K562 (cell line): ENCODE measurements around the gene PRR15L.

Experiments
- ARNT ChIP-seq, 2 experiments: fragments of 450-650 bp; IDR thresholded peaks; 2 replicates each; pipeline ENCODE4 v1.6.1; 2016; ENCODE audit warnings: mild to moderate bottlenecking in 1 of 2
- CTCF ChIP-seq, 3 experiments: IDR thresholded peaks in 2 of 3; conservative IDR thresholded peaks in 1 of 3; 2 replicates each; pipeline ENCODE4 v1.5.1; 2011 to 2012; ENCODE audit warnings: low read length in 3 of 3, mild to moderate bottlenecking in 3 of 3, control low read depth in 2 of 3, improper control_type of control experiment in 1 of 3, inconsistent platforms in 1 of 3, low read depth in 1 of 3, mixed read lengths in 1 of 3, moderate library complexity in 1 of 3; ENCODE audit not compliant: insufficient read depth in 2 of 3
- DACH1 ChIP-seq: fragments of 450-650 bp; IDR thresholded peaks from 2 replicates; pipeline ENCODE4 v1.6.1; 2018; ENCODE audit not compliant: partially characterized antibody
- POLR2A ChIP-seq: fragments of 450-650 bp; conservative IDR thresholded peaks from 2 replicates; pipeline ENCODE4 v1.6.1; 2016
- SMAD3 ChIP-seq: fragments of 450-650 bp; formaldehyde crosslinking; conservative IDR thresholded peaks from 2 replicates; pipeline ENCODE4 v1.4.0; 2020; ENCODE audit warnings: mild to moderate bottlenecking
- TGIF2 ChIP-seq: sonication (generic); formaldehyde crosslinking; IDR thresholded peaks from 2 replicates; pipeline ENCODE4 v1.8.1; 2022; ENCODE audit warnings: mild to moderate bottlenecking, missing genetic modification reagents, moderate library complexity
- ZNF740 ChIP-seq, 3 experiments: fragments of 200-800 bp in 1 of 3; sonication (Bioruptor generic) in 1 of 3; sonication (generic) in 1 of 3; formaldehyde crosslinking in 1 of 3; IDR thresholded peaks; 2 replicates each; pipeline versions ENCODE4 v1.6.1 to v1.8.0; 2016 to 2022; ENCODE audit warnings: mild to moderate bottlenecking in 2 of 3, missing compliant biosample characterization in 2 of 3, missing genetic modification characterization in 2 of 3, missing genetic modification reagents in 1 of 3
- TF ChIP-seq, protein P1 (sequence below): fragments of 150-350 bp; IDR thresholded peaks from 2 replicates; pipeline ENCODE4 v1.6.1; 2014; ENCODE audit warnings: low read depth, mild to moderate bottlenecking, low read length, borderline replicate concordance
- TF ChIP-seq, protein P2 (sequence below): fragments of 450-650 bp; IDR thresholded peaks from 2 replicates; pipeline ENCODE4 v1.6.1; 2016; ENCODE audit warnings: low read depth

DNA sequence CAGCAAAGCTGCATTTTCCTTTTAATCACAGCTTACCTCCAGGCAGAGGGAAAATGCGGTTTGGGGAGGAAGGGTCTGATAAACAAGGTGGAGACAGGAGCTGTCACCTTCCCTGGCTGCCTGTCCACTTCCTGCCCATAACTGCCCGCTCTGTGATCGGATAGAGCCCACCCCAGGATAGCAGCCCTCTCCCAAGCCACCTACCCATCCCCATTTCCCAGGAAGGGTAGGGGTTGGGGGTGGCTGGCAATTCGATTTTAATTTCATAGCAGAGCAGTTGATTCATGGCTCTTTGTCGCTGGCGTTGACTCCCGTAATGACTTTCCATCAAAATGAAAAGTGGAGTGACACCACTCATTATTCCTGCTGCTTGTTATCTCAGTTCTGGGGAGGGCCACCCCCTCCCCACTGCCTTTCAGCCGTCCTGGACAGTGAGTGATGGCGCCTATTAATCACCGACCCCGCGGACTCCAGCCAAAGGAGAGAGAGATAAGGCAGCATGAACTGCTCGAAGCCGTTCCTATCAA is 24.5 kb upstream of the PRR15L start:
- TF ChIP-seq ZNF740 (CRISPR knock-in tag; IDR thresholded peaks at IDR 0.05): no peak
- TF ChIP-seq ZNF740 (tag; IDR thresholded peaks at IDR 0.05): no peak
- TF ChIP-seq ARNT (IDR thresholded peaks at IDR 0.05): no peak; a peak in 1 of 4 replicates
- peak; percentile 48 for TF ChIP-seq DACH1
- TF ChIP-seq, protein P1, sequence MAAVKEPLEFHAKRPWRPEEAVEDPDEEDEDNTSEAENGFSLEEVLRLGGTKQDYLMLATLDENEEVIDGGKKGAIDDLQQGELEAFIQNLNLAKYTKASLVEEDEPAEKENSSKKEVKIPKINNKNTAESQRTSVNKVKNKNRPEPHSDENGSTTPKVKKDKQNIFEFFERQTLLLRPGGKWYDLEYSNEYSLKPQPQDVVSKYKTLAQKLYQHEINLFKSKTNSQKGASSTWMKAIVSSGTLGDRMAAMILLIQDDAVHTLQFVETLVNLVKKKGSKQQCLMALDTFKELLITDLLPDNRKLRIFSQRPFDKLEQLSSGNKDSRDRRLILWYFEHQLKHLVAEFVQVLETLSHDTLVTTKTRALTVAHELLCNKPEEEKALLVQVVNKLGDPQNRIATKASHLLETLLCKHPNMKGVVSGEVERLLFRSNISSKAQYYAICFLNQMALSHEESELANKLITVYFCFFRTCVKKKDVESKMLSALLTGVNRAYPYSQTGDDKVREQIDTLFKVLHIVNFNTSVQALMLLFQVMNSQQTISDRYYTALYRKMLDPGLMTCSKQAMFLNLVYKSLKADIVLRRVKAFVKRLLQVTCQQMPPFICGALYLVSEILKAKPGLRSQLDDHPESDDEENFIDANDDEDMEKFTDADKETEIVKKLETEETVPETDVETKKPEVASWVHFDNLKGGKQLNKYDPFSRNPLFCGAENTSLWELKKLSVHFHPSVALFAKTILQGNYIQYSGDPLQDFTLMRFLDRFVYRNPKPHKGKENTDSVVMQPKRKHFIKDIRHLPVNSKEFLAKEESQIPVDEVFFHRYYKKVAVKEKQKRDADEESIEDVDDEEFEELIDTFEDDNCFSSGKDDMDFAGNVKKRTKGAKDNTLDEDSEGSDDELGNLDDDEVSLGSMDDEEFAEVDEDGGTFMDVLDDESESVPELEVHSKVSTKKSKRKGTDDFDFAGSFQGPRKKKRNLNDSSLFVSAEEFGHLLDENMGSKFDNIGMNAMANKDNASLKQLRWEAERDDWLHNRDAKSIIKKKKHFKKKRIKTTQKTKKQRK: no peak
- TF ChIP-seq, protein P2, sequence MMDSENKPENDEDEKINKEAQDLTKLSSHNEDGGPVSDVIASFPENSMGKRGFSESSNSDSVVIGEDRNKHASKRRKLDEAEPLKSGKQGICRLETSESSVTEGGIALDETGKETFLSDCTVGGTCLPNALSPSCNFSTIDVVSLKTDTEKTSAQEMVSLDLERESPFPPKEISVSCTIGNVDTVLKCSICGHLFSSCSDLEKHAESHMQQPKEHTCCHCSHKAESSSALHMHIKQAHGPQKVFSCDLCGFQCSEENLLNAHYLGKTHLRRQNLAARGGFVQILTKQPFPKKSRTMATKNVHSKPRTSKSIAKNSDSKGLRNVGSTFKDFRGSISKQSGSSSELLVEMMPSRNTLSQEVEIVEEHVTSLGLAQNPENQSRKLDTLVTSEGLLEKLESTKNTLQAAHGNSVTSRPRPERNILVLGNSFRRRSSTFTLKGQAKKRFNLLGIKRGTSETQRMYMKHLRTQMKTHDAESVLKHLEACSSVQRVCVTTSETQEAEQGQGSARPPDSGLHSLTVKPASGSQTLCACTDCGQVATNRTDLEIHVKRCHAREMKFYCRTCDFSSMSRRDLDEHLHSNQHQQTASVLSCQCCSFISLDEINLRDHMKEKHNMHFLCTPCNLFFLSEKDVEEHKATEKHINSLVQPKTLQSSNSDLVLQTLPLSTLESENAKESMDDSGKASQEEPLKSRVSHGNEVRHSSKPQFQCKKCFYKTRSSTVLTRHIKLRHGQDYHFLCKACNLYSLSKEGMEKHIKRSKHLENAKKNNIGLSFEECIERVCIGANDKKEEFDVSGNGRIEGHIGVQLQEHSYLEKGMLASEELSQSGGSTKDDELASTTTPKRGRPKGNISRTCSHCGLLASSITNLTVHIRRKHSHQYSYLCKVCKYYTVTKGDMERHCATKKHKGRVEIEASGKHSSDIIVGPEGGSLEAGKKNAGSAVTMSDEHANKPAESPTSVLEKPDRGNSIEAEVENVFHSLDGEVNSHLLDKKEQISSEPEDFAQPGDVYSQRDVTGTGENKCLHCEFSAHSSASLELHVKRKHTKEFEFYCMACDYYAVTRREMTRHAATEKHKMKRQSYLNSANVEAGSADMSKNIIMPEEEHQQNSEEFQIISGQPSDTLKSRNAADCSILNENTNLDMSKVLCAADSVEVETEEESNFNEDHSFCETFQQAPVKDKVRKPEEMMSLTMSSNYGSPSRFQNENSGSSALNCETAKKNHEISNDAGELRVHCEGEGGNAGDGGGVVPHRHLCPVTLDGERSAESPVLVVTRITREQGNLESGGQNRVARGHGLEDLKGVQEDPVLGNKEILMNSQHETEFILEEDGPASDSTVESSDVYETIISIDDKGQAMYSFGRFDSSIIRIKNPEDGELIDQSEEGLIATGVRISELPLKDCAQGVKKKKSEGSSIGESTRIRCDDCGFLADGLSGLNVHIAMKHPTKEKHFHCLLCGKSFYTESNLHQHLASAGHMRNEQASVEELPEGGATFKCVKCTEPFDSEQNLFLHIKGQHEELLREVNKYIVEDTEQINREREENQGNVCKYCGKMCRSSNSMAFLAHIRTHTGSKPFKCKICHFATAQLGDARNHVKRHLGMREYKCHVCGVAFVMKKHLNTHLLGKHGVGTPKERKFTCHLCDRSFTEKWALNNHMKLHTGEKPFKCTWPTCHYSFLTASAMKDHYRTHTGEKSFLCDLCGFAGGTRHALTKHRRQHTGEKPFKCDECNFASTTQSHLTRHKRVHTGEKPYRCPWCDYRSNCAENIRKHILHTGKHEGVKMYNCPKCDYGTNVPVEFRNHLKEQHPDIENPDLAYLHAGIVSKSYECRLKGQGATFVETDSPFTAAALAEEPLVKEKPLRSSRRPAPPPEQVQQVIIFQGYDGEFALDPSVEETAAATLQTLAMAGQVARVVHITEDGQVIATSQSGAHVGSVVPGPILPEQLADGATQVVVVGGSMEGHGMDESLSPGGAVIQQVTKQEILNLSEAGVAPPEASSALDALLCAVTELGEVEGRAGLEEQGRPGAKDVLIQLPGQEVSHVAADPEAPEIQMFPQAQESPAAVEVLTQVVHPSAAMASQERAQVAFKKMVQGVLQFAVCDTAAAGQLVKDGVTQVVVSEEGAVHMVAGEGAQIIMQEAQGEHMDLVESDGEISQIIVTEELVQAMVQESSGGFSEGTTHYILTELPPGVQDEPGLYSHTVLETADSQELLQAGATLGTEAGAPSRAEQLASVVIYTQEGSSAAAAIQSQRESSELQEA: no peak
- no peak for TF ChIP-seq CTCF (IDR thresholded peaks at IDR 0.05 in 2 of 3, conservative IDR thresholded peaks at IDR 0.05 in 1 of 3; ENCODE audit: insufficient read depth in 2 of 3, low read depth in 1 of 3, low read length in 3 of 3)
- TF ChIP-seq SMAD3: no peak
- no peak for TF ChIP-seq TGIF2 (CRISPR knock-in tag)
- TF ChIP-seq POLR2A: no peak
